Measurements from ENCODE around the gene RXFP3.
"Not testable (repeated sequence)": the region's sequence is repeated elsewhere in the genome, so short reads cannot be mapped to it uniquely, and the experiment has no call there.

The RXFP3 gene

GRCh38 chr5:33937017-33937706 lies 976 bp downstream of the RXFP3 start:
- no peak for DNase-seq

- DNase-seq = no peak
Observed at GRCh38 chr5:33937707-33938506, 1.7 kb downstream of the RXFP3 start.

GRCh38 chr5:33938507-33938796 lies 2.3 kb downstream of the RXFP3 start:
- no peak for DNase-seq

- no peak for DNase-seq
Observed at GRCh38 chr5:33938881-33939280, 2.7 kb downstream of the RXFP3 start.

- DNase-seq = no peak
Observed at GRCh38 chr5:33939556-33940262, 3.5 kb downstream of the RXFP3 start.

- no peak for DNase-seq
Observed at GRCh38 chr5:33941090-33941489, 4.9 kb downstream of the RXFP3 start.

- DNase-seq = no peak
Observed at GRCh38 chr5:33944543-33945132, 8.5 kb downstream of the RXFP3 start.

GRCh38 chr5:33952175-33952574 lies 16.0 kb downstream of the RXFP3 start:
- not testable (repeated sequence) for DNase-seq

- DNase-seq = no peak
Observed at GRCh38 chr5:33957577-33958150, 21.5 kb downstream of the RXFP3 start.

- DNase-seq = no peak
Observed at GRCh38 chr5:33958176-33958575, 22.0 kb downstream of the RXFP3 start.

- DNase-seq = no peak
Observed at GRCh38 chr5:33964132-33964700, 28.0 kb downstream of the RXFP3 start.

- no peak for DNase-seq
Observed at GRCh38 chr5:33966805-33967204, 30.6 kb downstream of the RXFP3 start.

GRCh38 chr5:33968211-33969005 lies 32.2 kb downstream of the RXFP3 start:
- DNase-seq = no peak

GRCh38 chr5:33969572-33970452 lies 33.6 kb downstream of the RXFP3 start:
- no peak for DNase-seq

- DNase-seq = no peak
Observed at GRCh38 chr5:33973271-33973670, 37.1 kb downstream of the RXFP3 start.

GRCh38 chr5:33975852-33976251 lies 39.7 kb downstream of the RXFP3 start:
- no peak for DNase-seq

GRCh38 chr5:33976307-33976706 lies 40.1 kb downstream of the RXFP3 start:
- DNase-seq = no peak

GRCh38 chr5:33978306-33978705 lies 42.1 kb downstream of the RXFP3 start:
- no peak for DNase-seq

GRCh38 chr5:33980030-33980429 lies 43.8 kb downstream of the RXFP3 start:
- no peak for DNase-seq

GRCh38 chr5:33981408-33982162 lies 45.4 kb downstream of the RXFP3 start:
- no peak for DNase-seq
